Activated naive CD8-positive, alpha-beta T cell treated with anti-CD3 and anti-CD28 coated beads, Interleukin-2, amount 10 ng/mL, durations not matched to agents 7 days and 5 days (primary cell): ENCODE measurements around the gene ITGB1. TPM values are rescaled to one million over a fixed set of nuclear protein-coding genes. Genes with fewer than 3 reads are reported as not detected.
A peak's percentile ranks its signal among the peaks of the same experiment; 100 is the strongest.

Experiments
- ATAC-seq: fragments of 150-1000 bp; cut with Tn5 transposase; one replicate; pipeline ENCODE4 v1.10.0; 2021; ENCODE audit warnings: low read depth, moderate library complexity
- POLR2A ChIA-PET: fragments of 350-600 bp; sonication (Branson Sonifier 250); formaldehyde crosslinking; loops from one replicate; lab custom pipeline; 2021; ENCODE audit warnings: antibody characterized with exemption; lab: Charles Lee
- DNase-seq: peaks from one replicate; pipeline ENCODE4 v3.0.0; 2021
- H3K27ac Mint-ChIP-seq: one replicate; pipeline ENCODE4 v1.8.0; 2022; ENCODE audit warnings: mild to moderate bottlenecking, mixed read lengths
- H3K27me3 Mint-ChIP-seq: one replicate; pipeline ENCODE4 v1.8.0; 2022; ENCODE audit warnings: mild to moderate bottlenecking, moderate library complexity, mixed read lengths
- H3K36me3 Mint-ChIP-seq: one replicate; pipeline ENCODE4 v1.8.0; 2021; ENCODE audit warnings: mild to moderate bottlenecking, mixed read lengths
- H3K4me1 Mint-ChIP-seq: one replicate; pipeline ENCODE4 v1.8.0; 2021; ENCODE audit warnings: mixed read lengths
- H3K4me3 Mint-ChIP-seq: one replicate; pipeline ENCODE4 v1.8.0; 2022; ENCODE audit warnings: mild to moderate bottlenecking, moderate library complexity, mixed read lengths
- H3K9me3 Mint-ChIP-seq: one replicate; pipeline ENCODE4 v1.8.0; 2021; ENCODE audit warnings: mixed read lengths
- total RNA-seq, 2 experiments: library from RNA; stranded (reverse); gene quantifications; one replicate each; pipeline ENCODE4 v1.2.3, GENCODE V29; 2021

Gene ITGB1
- total RNA-seq, 2 experiments from 2014 or later = 60.3 to 77.8 TPM

GRCh38 chr10:32946108-32946507 is 11.9 kb downstream of the ITGB1 start:
- POLR2A ChIA-PET = no interaction called here
- Mint-ChIP-seq H3K9me3 (peaks cover 2% of the 10 kb centered on the region), H3K4me3 (no peak overlapping the region), H3K36me3 (peaks cover 6% of the 10 kb centered on the region), H3K27ac (no peak overlapping the region), H3K27me3 (no peaks in the 10 kb centered on the region), H3K4me1 (peaks cover 16% of the 10 kb centered on the region)
- ATAC-seq = no peak
- no peak for DNase-seq

DNA sequence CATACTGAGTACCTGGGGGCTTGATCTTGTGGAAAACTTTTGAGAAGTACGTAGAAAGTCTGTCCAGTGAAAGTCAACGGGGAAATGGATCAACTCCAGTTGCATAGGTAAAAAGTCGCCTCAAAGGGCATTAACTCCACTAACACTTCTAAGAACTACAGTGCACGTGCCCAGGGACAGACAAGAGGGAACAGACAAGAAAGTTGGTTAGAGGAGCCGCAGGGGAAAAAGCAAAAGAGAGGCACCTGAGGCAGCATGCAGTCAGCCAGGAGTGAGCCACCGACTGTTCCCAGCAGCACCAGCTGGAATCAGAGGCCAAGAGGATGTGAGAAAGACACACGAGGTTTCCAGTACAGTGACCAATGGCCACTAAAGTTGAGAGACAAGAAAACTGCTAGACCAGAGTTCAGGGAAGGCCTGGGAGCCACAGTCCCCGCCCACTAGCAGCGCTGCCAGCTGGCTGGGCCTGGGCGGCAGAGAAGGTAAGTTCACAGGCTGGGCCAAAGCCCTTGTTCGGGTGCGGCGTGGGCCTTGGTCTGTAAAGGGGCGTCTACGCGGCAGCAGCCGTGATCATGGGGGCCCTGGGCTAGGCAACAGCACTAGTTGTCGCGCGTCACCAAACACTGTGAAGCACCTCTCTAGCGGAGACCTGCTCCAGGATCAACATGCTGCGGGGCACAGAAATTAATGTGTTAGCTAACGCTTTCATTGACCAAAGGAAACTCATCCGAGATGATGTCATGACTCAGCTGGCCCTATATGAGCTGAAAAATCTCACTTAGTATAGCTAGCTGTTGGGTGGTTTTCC is 14.0 kb downstream of the ITGB1 start:
- H3K36me3 Mint-ChIP-seq = peaks cover 6% of the 10 kb centered on the region
- POLR2A ChIA-PET = no interaction called here
- H3K4me1 Mint-ChIP-seq = peaks cover 13% of the 10 kb centered on the region
- H3K27ac Mint-ChIP-seq = no peak overlapping the region
- H3K27me3 Mint-ChIP-seq = no peaks in the 10 kb centered on the region
- H3K4me3 Mint-ChIP-seq = no peak overlapping the region
- H3K9me3 Mint-ChIP-seq = peaks cover under 1% of the 10 kb centered on the region
- ATAC-seq (no peak), DNase-seq (no peak)

DNA sequence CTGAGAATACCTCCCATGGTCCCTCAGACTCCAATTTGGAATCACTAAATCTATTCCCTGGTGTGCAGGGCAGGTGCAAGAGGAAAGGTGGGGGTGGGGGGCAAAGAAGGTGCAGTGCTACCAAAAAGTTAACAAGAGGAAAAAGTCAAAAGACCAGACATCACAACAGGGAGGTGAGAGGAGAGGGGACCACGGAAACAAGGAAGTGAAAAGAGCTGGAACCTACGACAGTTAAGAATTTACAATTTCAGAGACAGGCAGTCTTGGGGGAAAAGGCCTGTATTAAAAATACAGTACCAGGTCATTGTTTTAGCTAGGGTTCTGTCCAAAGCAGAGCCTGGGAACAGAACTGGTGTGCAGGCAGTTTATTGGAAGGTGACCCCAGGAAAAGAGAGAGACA is 14.6 kb downstream of the ITGB1 start:
- ATAC-seq = no peak
- POLR2A ChIA-PET = no interaction called here
- no peak for DNase-seq
- Mint-ChIP-seq H3K4me1 (peaks cover 9% of the 10 kb centered on the region), H3K9me3 (no peaks in the 10 kb centered on the region), H3K4me3 (no peak overlapping the region), H3K27ac (no peak overlapping the region), H3K36me3 (peaks cover 6% of the 10 kb centered on the region), H3K27me3 (no peaks in the 10 kb centered on the region)

DNA sequence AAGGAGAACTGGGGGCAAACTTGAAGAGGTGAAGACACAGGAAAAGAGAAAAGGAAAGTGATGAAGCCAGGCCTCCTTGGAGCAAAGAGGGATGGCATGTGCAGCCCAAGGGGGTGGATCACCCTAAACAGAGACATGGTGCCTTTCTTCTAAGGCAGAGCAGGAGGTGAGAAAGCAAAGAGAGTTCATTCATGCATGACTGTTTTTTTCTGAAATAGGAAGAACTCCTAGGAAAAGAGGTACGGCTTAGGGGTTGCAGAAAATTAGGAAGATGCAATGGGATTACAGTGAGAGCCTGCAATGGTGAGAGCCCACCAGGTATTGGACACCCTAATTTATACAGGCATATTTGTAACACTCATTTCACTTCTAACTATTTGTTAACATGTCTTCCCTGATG is 15.9 kb downstream of the ITGB1 start:
- Mint-ChIP-seq H3K27me3 (no peaks in the 10 kb centered on the region), H3K4me1 (peaks cover 7% of the 10 kb centered on the region)

DNA sequence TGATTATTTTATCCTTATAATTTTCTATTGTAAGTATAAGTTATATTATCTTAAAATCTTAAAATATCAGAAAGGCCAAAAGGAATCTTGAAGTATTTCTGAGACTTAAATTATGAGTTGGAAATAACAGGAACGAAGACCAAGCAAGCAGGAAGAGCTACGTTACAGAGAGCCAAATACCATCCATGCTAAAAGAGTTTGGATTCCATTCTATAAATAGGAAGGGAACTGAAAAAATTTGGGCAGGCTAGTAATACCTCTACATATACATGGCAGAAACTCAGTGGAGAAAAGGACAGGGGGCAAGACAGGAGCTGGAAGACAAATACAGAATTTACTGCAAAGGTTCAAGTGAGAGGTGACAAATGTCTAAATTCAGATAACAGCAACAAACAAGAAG is 16.7 kb downstream of the ITGB1 start:
- no peak overlapping the region for H3K4me3 Mint-ChIP-seq
- no peaks in the 10 kb centered on the region for H3K27me3 Mint-ChIP-seq
- ATAC-seq (no peak), DNase-seq (no peak)
- peaks cover 4% of the 10 kb centered on the region for H3K36me3 Mint-ChIP-seq
- POLR2A ChIA-PET = no interaction called here
- H3K4me1 Mint-ChIP-seq = peaks cover 7% of the 10 kb centered on the region
- H3K27ac Mint-ChIP-seq = no peak overlapping the region
- H3K9me3 Mint-ChIP-seq = no peaks in the 10 kb centered on the region

More for the DNA sequence above, 15.9 kb downstream of the ITGB1 start:
- POLR2A ChIA-PET = no interaction called here
- ATAC-seq (no peak), DNase-seq (no peak)
- Mint-ChIP-seq H3K9me3 (no peaks in the 10 kb centered on the region), H3K36me3 (peaks cover 4% of the 10 kb centered on the region), H3K27ac (no peak overlapping the region), H3K4me3 (no peak overlapping the region)

DNA sequence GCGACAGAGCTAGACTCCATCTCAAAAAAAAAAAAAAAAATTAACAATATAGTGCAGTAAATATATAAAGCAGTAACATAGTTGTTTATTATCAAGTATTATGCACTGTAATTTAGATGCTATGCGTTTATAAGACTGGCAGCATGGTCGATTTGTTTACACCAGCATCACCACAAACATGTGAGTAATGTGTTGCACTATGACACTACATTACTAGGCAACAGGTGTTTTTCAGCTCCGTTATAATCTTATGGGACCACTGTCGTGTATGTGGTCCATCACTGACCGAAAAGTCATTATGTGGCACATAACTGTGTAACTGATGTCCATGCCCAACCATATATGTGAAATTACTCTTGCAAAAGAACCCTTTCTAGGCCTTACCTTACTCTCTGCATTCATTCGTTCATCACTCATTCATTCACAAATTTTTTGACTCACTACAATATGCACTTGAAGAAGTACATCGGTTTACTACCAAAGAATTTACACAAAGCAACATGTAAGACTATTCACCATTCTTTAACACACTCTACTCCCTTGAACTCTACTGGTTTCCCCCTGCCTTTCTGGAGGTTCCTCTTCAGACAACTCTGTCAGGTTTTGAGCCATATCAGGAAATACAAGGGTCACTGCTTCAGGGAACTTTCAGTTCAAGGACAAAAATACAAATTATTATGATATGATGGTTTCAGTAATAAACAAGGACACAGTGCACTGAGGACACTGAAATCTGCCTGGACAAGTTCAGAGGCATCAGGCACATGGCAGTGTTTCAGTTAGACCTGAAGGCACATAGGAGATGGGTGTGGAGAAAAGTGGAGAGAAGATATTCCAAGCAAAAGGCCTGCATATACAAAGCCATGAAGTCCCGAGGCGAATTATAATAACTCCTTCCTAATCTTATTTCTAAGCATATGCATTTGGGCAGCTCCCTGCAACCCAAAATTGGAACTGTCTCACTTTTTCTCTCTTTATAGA is 17.4 kb downstream of the ITGB1 start:
- Mint-ChIP-seq H3K9me3 (no peaks in the 10 kb centered on the region), H3K27ac (no peak overlapping the region), H3K4me3 (no peak overlapping the region), H3K27me3 (no peaks in the 10 kb centered on the region), H3K4me1 (peaks cover 7% of the 10 kb centered on the region), H3K36me3 (peaks cover 5% of the 10 kb centered on the region)
- POLR2A ChIA-PET = no interaction called here
- ATAC-seq (no peak), DNase-seq (no peak)

DNA sequence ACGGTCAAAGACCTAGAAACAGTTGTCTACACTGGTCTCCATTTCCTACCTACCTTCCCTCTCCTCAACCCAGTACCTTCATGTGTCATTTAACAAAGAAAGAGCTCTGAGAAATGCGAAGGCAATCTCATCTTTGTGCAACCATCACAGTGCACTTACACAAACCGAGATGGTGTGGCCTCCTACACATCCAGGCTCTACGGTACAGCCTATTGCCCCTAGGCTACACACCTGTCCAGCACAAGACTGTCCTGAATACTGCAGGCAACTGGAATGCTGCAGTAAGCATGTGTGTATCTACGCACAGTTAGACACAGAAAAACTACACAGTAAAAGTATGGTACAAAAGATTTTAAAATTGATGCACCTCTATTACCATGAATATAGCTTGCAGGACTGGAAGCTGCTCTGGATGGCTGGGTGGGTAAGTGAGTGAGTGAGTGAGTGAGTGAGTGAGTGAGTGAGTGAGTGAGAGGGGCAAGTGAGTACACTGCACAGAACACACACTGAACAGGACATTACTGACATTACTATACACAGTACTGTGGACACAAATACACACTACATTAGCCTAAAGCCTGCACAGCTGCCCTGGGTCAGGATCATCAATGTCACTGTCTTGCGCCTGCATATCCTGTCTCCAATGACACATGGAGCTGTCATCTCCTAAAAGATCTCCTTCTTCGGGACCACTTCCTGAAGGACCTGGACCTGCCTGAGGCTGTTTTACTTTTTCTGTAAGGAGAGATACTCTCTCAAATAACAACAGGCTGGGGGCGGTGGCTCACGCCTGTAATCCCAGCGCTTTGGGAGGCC is 18.5 kb downstream of the ITGB1 start:
- Mint-ChIP-seq H3K4me3 (no peak overlapping the region), H3K27me3 (no peaks in the 10 kb centered on the region), H3K9me3 (no peaks in the 10 kb centered on the region), H3K4me1 (peaks cover 7% of the 10 kb centered on the region), H3K27ac (no peak overlapping the region), H3K36me3 (peaks cover 5% of the 10 kb centered on the region)
- ATAC-seq (no peak), DNase-seq (no peak)
- POLR2A ChIA-PET = no interaction called here

- peak overlapping the region; percentile 2 for H3K27ac Mint-ChIP-seq
- H3K36me3 Mint-ChIP-seq = peaks cover 5% of the 10 kb centered on the region
- ATAC-seq (no peak), DNase-seq (no peak)
- no peaks in the 10 kb centered on the region for H3K27me3 Mint-ChIP-seq
- H3K9me3 Mint-ChIP-seq = no peaks in the 10 kb centered on the region
- H3K4me3 Mint-ChIP-seq = no peak overlapping the region
- H3K4me1 Mint-ChIP-seq = peaks cover 7% of the 10 kb centered on the region
- POLR2A ChIA-PET = no interaction called here
Observed at GRCh38 chr10:32938554-32939061, 19.4 kb downstream of the ITGB1 start.

GRCh38 chr10:32937911-32938424 is 20.1 kb downstream of the ITGB1 start:
- Mint-ChIP-seq H3K4me3 (no peak overlapping the region), H3K27me3 (no peaks in the 10 kb centered on the region), H3K27ac (no peak overlapping the region), H3K9me3 (no peaks in the 10 kb centered on the region), H3K36me3 (peaks cover 6% of the 10 kb centered on the region), H3K4me1 (peaks cover 7% of the 10 kb centered on the region)
- DNase-seq = no peak
- ATAC-seq = no peak
- POLR2A ChIA-PET = no interaction called here

- Mint-ChIP-seq H3K27ac (no peak overlapping the region), H3K4me3 (no peak overlapping the region), H3K36me3 (peaks cover 20% of the 10 kb centered on the region), H3K4me1 (peaks cover 3% of the 10 kb centered on the region), H3K9me3 (no peaks in the 10 kb centered on the region), H3K27me3 (no peaks in the 10 kb centered on the region)
- ATAC-seq (no peak), DNase-seq (no peak)
- POLR2A ChIA-PET = no interaction called here
Observed at GRCh38 chr10:32932225-32932729, 25.8 kb downstream of the ITGB1 start.

DNA sequence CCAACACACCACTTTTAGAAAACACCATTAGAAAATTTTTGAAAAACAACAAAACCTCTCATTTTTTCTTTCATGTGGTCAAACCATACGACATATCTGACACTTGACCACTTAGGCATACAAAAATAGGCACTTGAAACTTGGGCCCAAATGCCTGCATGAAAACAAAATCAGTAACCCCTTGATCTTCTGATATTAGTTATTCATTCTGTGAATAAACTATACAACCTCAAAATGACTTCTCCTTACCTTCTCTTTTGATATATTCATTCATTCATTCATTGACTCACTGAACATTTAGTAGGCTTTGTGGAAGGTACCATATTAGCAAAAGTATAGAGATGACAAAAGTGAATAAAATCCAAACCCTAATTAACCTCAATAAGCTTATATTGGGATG is 26.4 kb downstream of the ITGB1 start:
- Mint-ChIP-seq H3K4me1 (peaks cover 3% of the 10 kb centered on the region), H3K9me3 (peaks cover 1% of the 10 kb centered on the region), H3K27me3 (no peaks in the 10 kb centered on the region), H3K4me3 (no peak overlapping the region), H3K36me3 (peaks cover 27% of the 10 kb centered on the region), H3K27ac (no peak overlapping the region)
- POLR2A ChIA-PET = no interaction called here
- no peak for DNase-seq
- no peak for ATAC-seq

- ATAC-seq (no peak), DNase-seq (no peak)
- H3K4me3 Mint-ChIP-seq = no peak overlapping the region
- peaks cover 8% of the 10 kb centered on the region for H3K9me3 Mint-ChIP-seq
- no peaks in the 10 kb centered on the region for H3K27me3 Mint-ChIP-seq
- H3K4me1 Mint-ChIP-seq = peaks cover 3% of the 10 kb centered on the region
- POLR2A ChIA-PET = no interaction called here
- H3K36me3 Mint-ChIP-seq = peaks cover 35% of the 10 kb centered on the region
- H3K27ac Mint-ChIP-seq = no peak overlapping the region
Observed at GRCh38 chr10:32930036-32930435, 28.0 kb downstream of the ITGB1 start.
